SU-DHL-6 (cell line): ENCODE results near the gene DPP10.
"Not testable (repeated sequence)": the region's sequence is repeated elsewhere in the genome, so short reads cannot be mapped to it uniquely, and the experiment has no call there.

Experiments used
- H2AFZ ChIP-seq: fragments of 200-600 bp; sonication (generic); 2 replicates; pipeline ENCODE4 v1.6.1; 2014; ENCODE audit warnings: low read depth, mild to moderate bottlenecking, moderate library complexity, mixed read lengths, antibody characterized with exemption, low read length; ENCODE audit not compliant: severe bottlenecking
- H3F3A ChIP-seq: fragments of 200-600 bp; shearing (Covaris generic); 2 replicates; pipeline ENCODE4 v1.6.0; 2016; ENCODE audit warnings: antibody characterized with exemption, mild to moderate bottlenecking; ENCODE audit not compliant: insufficient read depth
- H3K27ac ChIP-seq: fragments of 200-600 bp; sonication (generic); 2 replicates; pipeline ENCODE4 v1.5.1; 2016; ENCODE audit warnings: low read depth, mild to moderate bottlenecking, low read length, moderate library complexity, mixed read lengths
- H3K27me3 ChIP-seq: fragments of 200-600 bp; sonication (generic), shearing (Covaris generic); 2 replicates; pipeline ENCODE4 v1.6.0; 2014; ENCODE audit warnings: mild to moderate bottlenecking, low read length
- H3K36me3 ChIP-seq: fragments of 200-600 bp; sonication (generic); 2 replicates; pipeline ENCODE4 v1.6.1; 2014; ENCODE audit warnings: mild to moderate bottlenecking, low read length, mixed read lengths
- H3K4me2 ChIP-seq: fragments of 300-600, 200-600 bp; shearing (Covaris generic), sonication (generic); 2 replicates; pipeline ENCODE4 v1.6.0; 2014; ENCODE audit warnings: low read length, low read depth, mild to moderate bottlenecking; ENCODE audit not compliant: poor library complexity, severe bottlenecking
- H3K4me3 ChIP-seq: fragments of 200-600 bp; sonication (generic); 2 replicates; pipeline ENCODE4 v1.5.1; 2014; ENCODE audit warnings: antibody characterized with exemption, low read length, mild to moderate bottlenecking, mixed read lengths; ENCODE audit not compliant: insufficient read depth, poor library complexity, severe bottlenecking
- H3K79me2 ChIP-seq: fragments of 200-600 bp; sonication (generic); 2 replicates; pipeline ENCODE4 v1.6.1; 2014; ENCODE audit warnings: mild to moderate bottlenecking, low read length, moderate library complexity; ENCODE audit not compliant: insufficient read depth
- H3K9ac ChIP-seq: fragments of 200-600 bp; sonication (generic); 2 replicates; pipeline ENCODE4 v1.7.0; 2014; ENCODE audit warnings: mild to moderate bottlenecking, low read length
- H3K9me2 ChIP-seq: fragments of 200-600 bp; sonication (generic); replicated peaks from 2 replicates; pipeline ENCODE4 v1.6.1; 2014; ENCODE audit warnings: low read length; ENCODE audit not compliant: insufficient read depth
- H3K9me3 ChIP-seq: fragments of 200-600 bp; sonication (generic); 2 replicates; pipeline ENCODE4 v1.6.1; 2014; ENCODE audit warnings: low read length, mixed read lengths; ENCODE audit not compliant: insufficient read depth
- H4K20me1 ChIP-seq: fragments of 200-600 bp; sonication (generic); 2 replicates; pipeline ENCODE4 v1.6.1; 2014; ENCODE audit warnings: low read depth, mild to moderate bottlenecking, antibody characterized with exemption, low read length, moderate library complexity, mixed read lengths
- EZH2phosphoT487 ChIP-seq: fragments of 200-600 bp; sonication (generic), shearing (Covaris generic); conservative IDR thresholded peaks from 2 replicates; pipeline ENCODE4 v1.6.1; 2018; ENCODE audit warnings: mild to moderate bottlenecking, antibody characterized with exemption, low read length, moderate library complexity, mixed read lengths
- TF ChIP-seq, protein P1 (sequence below): fragments of 200-600 bp; sonication (generic); IDR thresholded peaks from one replicate; pipeline ENCODE4 v1.5.1; 2017; ENCODE audit warnings: antibody characterized with exemption, mild to moderate bottlenecking, low read length, moderate library complexity; ENCODE audit not compliant: insufficient read depth, poor library complexity, severe bottlenecking

The DPP10 gene

DNA sequence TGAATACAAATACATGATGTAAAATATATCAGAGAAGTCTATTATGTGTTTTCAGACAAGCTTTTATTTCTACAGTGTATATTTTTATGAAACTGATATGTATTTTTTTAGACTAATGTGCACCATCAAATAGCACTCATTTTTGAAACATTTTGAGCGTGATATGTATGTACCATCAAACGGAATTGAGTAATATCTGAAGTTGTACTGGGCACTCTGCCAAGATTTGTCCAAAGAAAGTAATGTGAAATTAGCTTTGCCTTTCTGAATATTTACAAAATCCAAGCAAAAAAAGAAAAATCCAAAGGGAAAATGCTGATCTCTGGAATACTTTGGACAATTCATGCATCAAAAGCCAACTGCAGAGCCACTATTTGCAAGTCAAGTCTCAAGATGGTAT, 972.0 kb downstream of the DPP10 start:
- H3K27ac ChIP-seq, result no peak overlapping the region
- H4K20me1 ChIP-seq, result no peaks in the 10 kb centered on the region
- H3K79me2 ChIP-seq, result no peaks in the 10 kb centered on the region
- no peaks in the 10 kb centered on the region for H3K27me3 ChIP-seq
- no peak overlapping the region for H3K9ac ChIP-seq
- H3K36me3 ChIP-seq, result no peaks in the 10 kb centered on the region
- TF ChIP-seq, protein P1, sequence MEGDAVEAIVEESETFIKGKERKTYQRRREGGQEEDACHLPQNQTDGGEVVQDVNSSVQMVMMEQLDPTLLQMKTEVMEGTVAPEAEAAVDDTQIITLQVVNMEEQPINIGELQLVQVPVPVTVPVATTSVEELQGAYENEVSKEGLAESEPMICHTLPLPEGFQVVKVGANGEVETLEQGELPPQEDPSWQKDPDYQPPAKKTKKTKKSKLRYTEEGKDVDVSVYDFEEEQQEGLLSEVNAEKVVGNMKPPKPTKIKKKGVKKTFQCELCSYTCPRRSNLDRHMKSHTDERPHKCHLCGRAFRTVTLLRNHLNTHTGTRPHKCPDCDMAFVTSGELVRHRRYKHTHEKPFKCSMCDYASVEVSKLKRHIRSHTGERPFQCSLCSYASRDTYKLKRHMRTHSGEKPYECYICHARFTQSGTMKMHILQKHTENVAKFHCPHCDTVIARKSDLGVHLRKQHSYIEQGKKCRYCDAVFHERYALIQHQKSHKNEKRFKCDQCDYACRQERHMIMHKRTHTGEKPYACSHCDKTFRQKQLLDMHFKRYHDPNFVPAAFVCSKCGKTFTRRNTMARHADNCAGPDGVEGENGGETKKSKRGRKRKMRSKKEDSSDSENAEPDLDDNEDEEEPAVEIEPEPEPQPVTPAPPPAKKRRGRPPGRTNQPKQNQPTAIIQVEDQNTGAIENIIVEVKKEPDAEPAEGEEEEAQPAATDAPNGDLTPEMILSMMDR, result no peak
- TF ChIP-seq EZH2phosphoT487, result no peak
- H3F3A ChIP-seq, result no peaks in the 10 kb centered on the region
- no peak overlapping the region for H3K4me2 ChIP-seq
- H2AFZ ChIP-seq, result no peak overlapping the region
- no peak overlapping the region for H3K4me3 ChIP-seq
- H3K9me3 ChIP-seq, result no peaks in the 10 kb centered on the region
- no peaks in the 10 kb centered on the region for H3K9me2 ChIP-seq

DNA sequence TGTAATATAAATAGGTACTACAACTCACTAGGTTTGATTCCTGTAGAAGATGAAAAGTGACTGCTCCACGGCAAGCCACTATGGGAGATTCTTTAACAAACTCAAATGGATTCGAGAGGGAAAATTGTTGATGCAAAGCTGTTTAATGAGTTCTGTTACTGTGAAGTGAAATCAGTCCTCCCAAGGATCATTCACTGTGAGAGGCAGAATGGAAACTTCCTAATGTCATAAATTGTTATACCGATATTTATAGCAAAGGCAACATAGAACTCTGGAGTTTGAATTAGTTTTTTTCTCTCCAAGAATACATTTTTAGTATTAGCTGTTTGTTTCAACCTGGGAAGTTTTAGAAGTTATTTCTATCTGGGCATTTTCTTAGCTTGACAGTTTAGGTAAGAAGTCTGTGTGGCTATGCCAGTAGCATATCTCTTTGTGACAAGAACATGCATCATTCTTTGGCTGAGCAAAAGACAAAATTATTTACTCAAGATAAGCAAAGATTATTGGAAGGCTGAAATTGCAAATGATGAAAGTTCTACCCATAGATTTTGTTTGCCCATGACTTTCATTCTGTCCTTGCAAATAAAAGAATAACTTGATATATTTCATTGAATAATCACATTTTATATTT, 979.7 kb downstream of the DPP10 start:
- Histone ChIP-seq H3K36me3 (no peaks in the 10 kb centered on the region), H3K27me3 (no peaks in the 10 kb centered on the region), H3K9ac (no peak overlapping the region), H3K79me2 (no peaks in the 10 kb centered on the region), H4K20me1 (no peaks in the 10 kb centered on the region), H3K4me2 (no peak overlapping the region), H3F3A (no peaks in the 10 kb centered on the region), H2AFZ (no peak overlapping the region), H3K4me3 (no peak overlapping the region), H3K27ac (no peak overlapping the region), H3K9me3 (no peaks in the 10 kb centered on the region), H3K9me2 (no peaks in the 10 kb centered on the region)
- TF ChIP-seq, protein P1, result no peak
- TF ChIP-seq EZH2phosphoT487, result no peak

DNA sequence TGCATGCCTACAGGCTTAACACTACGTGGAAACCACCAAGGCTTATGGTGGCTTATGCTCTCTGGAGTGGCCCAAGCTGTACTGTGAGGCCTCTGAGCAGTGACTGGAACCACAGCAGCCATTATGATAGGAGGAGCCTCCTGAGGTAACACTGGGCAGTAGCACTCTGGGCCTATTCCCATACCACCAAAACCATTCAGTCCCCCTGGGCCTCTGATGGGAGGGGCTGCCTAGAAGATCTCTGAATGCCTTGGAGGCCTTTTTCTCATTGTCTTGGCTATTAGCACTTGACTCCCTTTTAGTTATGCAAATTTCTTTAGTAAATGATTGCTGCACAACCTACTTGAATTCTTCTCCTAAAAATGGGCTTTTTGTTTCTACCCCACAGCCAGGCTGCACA, 985.0 kb downstream of the DPP10 start:
- H3K9me3 ChIP-seq, result no peaks in the 10 kb centered on the region
- no peaks in the 10 kb centered on the region for H3K9me2 ChIP-seq
- H2AFZ ChIP-seq, result no peak overlapping the region
- no peak for TF ChIP-seq EZH2phosphoT487
- TF ChIP-seq, protein P1, result no peak
- no peaks in the 10 kb centered on the region for H3K36me3 ChIP-seq
- no peaks in the 10 kb centered on the region for H4K20me1 ChIP-seq
- H3F3A ChIP-seq, result no peaks in the 10 kb centered on the region
- H3K27me3 ChIP-seq, result no peaks in the 10 kb centered on the region
- H3K9ac ChIP-seq, result no peak overlapping the region
- H3K4me2 ChIP-seq, result no peak overlapping the region
- no peak overlapping the region for H3K27ac ChIP-seq
- no peak overlapping the region for H3K4me3 ChIP-seq
- no peaks in the 10 kb centered on the region for H3K79me2 ChIP-seq

DNA sequence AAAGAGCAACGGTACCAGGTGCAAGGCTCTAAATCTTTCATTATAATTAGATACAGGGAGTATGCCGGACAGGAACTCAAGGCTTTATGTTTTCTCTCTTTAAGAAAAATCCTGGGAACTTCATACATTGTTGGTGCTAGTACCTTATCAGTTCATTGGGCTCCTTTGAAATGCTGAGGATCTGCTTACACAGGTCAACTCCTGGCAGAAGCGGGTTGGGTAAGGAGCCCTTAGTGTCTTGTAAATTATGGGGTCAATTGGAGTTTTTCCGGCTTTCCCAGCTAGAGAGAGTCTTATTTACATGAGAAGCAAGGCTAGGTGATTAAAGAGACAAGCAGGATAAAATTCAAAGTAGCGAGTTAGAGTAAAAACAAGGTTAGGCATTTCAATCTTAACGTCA, 998.3 kb downstream of the DPP10 start:
- H2AFZ ChIP-seq, H3F3A ChIP-seq, H3K36me3 ChIP-seq, H3K9me2 ChIP-seq, H4K20me1 ChIP-seq, H3K27me3 ChIP-seq, H3K79me2 ChIP-seq, H3K27ac ChIP-seq, H3K9ac ChIP-seq, H3K9me3 ChIP-seq, H3K4me2 ChIP-seq, H3K4me3 ChIP-seq: not testable (repeated sequence)
